ENCODE measurements around the gene TEAD4. TPM values are rescaled to one million over a fixed set of nuclear protein-coding genes. Genes with fewer than 3 reads are reported as not detected.

TEAD4 gene
- total RNA-seq, 1 donor from 2014 or later, result 26.0 TPM

GRCh38 chr12:3049176-3049575, 90.0 kb downstream of the TEAD4 start:
- Mint-ChIP-seq H3K4me3 (ENCODE audit: unreplicated experiment) (no peak overlapping the region), H3K27me3 (ENCODE audit: low read depth) (peaks cover 2% of the 10 kb centered on the region), H3K27ac (ENCODE audit: unreplicated experiment) (no peak overlapping the region), H3K4me1 (ENCODE audit: low read depth) (no peaks in the 10 kb centered on the region), H3K9me3 (ENCODE audit: low read depth) (no peaks in the 10 kb centered on the region), H3K36me3 (ENCODE audit: low read depth) (peaks cover 1% of the 10 kb centered on the region)
- TF ChIP-seq, protein P1, sequence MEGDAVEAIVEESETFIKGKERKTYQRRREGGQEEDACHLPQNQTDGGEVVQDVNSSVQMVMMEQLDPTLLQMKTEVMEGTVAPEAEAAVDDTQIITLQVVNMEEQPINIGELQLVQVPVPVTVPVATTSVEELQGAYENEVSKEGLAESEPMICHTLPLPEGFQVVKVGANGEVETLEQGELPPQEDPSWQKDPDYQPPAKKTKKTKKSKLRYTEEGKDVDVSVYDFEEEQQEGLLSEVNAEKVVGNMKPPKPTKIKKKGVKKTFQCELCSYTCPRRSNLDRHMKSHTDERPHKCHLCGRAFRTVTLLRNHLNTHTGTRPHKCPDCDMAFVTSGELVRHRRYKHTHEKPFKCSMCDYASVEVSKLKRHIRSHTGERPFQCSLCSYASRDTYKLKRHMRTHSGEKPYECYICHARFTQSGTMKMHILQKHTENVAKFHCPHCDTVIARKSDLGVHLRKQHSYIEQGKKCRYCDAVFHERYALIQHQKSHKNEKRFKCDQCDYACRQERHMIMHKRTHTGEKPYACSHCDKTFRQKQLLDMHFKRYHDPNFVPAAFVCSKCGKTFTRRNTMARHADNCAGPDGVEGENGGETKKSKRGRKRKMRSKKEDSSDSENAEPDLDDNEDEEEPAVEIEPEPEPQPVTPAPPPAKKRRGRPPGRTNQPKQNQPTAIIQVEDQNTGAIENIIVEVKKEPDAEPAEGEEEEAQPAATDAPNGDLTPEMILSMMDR (IDR thresholded peaks at IDR 0.05), result no peak
- no peak for DNase-seq (ENCODE audit: low spot score)

DNA sequence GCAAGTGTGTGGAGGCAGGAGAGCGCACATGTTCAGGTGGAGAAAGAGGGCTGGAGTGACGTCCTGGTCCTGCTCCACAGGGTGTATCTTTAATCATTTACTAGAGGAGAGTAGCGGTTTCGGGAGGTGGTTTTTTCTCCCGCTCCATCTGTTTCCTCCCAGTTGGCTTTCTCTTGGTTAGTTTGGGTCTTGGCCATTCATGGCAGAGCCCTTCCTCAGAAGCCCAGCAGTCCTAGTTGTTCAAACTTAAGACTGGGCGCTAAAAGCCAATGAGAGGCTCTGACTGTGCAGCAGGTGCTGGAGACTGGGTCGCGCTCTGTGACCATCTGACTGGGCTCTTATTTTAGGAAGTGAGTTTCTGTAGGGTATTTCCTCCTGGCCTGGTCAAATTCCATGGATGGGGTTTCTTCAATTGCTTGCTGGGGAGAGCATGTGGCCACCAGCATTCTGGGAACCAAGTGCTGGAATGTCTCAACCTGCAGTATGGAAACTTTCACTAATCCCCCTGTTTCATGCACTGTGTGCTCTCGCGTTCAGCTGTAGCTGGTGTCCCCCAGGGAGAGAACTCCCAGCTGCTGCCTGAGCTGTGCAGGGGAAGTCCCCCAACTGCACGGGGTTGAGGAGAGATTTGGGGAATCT, 90.5 kb downstream of the TEAD4 start:
- H3K27me3 Mint-ChIP-seq (ENCODE audit: low read depth), result peaks cover 2% of the 10 kb centered on the region
- peaks cover 1% of the 10 kb centered on the region for H3K36me3 Mint-ChIP-seq (ENCODE audit: low read depth)
- H3K4me1 Mint-ChIP-seq (ENCODE audit: low read depth), result peaks cover under 1% of the 10 kb centered on the region
- TF ChIP-seq, protein P1 (IDR thresholded peaks at IDR 0.05), result no peak
- DNase-seq (ENCODE audit: low spot score), result no peak
- H3K27ac Mint-ChIP-seq (ENCODE audit: unreplicated experiment), result no peak overlapping the region
- H3K9me3 Mint-ChIP-seq (ENCODE audit: low read depth), result no peaks in the 10 kb centered on the region
- no peak overlapping the region for H3K4me3 Mint-ChIP-seq (ENCODE audit: unreplicated experiment)

- no peak for DNase-seq (ENCODE audit: low spot score)
- Mint-ChIP-seq H3K36me3 (ENCODE audit: low read depth) (no peaks in the 10 kb centered on the region), H3K9me3 (ENCODE audit: low read depth) (peaks cover under 1% of the 10 kb centered on the region), H3K27me3 (ENCODE audit: low read depth) (peaks cover 2% of the 10 kb centered on the region), H3K4me3 (ENCODE audit: unreplicated experiment) (no peak overlapping the region), H3K4me1 (ENCODE audit: low read depth) (peaks cover 15% of the 10 kb centered on the region), H3K27ac (ENCODE audit: unreplicated experiment) (no peak overlapping the region)
- TF ChIP-seq, protein P1 (IDR thresholded peaks at IDR 0.05), result no peak
These were observed 95.2 kb downstream of the TEAD4 start for GRCh38 chr12:3054374-3054773.

- Mint-ChIP-seq H3K36me3 (ENCODE audit: low read depth) (no peaks in the 10 kb centered on the region), H3K9me3 (ENCODE audit: low read depth) (peaks cover 2% of the 10 kb centered on the region), H3K27ac (ENCODE audit: unreplicated experiment) (no peak overlapping the region), H3K4me3 (ENCODE audit: unreplicated experiment) (no peak overlapping the region), H3K4me1 (ENCODE audit: low read depth) (peaks cover 18% of the 10 kb centered on the region), H3K27me3 (ENCODE audit: low read depth) (peaks cover 2% of the 10 kb centered on the region)
- DNase-seq (ENCODE audit: low spot score), result no peak
- TF ChIP-seq, protein P1 (IDR thresholded peaks at IDR 0.05), result no peak
These were observed 96.0 kb downstream of the TEAD4 start for GRCh38 chr12:3055026-3055703.

GRCh38 chr12:3055704-3056467, 96.7 kb downstream of the TEAD4 start:
- TF ChIP-seq, protein P1 (IDR thresholded peaks at IDR 0.05), result no peak

More at GRCh38 chr12:3055704-3056467, 96.7 kb downstream of the TEAD4 start:
- H3K9me3 Mint-ChIP-seq (ENCODE audit: low read depth), result peaks cover 2% of the 10 kb centered on the region
- H3K27me3 Mint-ChIP-seq (ENCODE audit: low read depth), result no peaks in the 10 kb centered on the region
- H3K36me3 Mint-ChIP-seq (ENCODE audit: low read depth), result no peaks in the 10 kb centered on the region
- no peak overlapping the region for H3K4me3 Mint-ChIP-seq (ENCODE audit: unreplicated experiment)
- no peak overlapping the region for H3K27ac Mint-ChIP-seq (ENCODE audit: unreplicated experiment)
- DNase-seq (ENCODE audit: low spot score), result no peak
- H3K4me1 Mint-ChIP-seq (ENCODE audit: low read depth), result peaks cover 20% of the 10 kb centered on the region

All from chondrocyte (in vitro differentiated cells).